ENCODE data around the gene C1orf210. TPM values are rescaled to one million over a fixed set of nuclear protein-coding genes. Genes with fewer than 3 reads are reported as not detected.

Gene C1orf210
- total and polyA plus RNA-seq, 2 donors, result 0.66 to 3.1 TPM

DNA sequence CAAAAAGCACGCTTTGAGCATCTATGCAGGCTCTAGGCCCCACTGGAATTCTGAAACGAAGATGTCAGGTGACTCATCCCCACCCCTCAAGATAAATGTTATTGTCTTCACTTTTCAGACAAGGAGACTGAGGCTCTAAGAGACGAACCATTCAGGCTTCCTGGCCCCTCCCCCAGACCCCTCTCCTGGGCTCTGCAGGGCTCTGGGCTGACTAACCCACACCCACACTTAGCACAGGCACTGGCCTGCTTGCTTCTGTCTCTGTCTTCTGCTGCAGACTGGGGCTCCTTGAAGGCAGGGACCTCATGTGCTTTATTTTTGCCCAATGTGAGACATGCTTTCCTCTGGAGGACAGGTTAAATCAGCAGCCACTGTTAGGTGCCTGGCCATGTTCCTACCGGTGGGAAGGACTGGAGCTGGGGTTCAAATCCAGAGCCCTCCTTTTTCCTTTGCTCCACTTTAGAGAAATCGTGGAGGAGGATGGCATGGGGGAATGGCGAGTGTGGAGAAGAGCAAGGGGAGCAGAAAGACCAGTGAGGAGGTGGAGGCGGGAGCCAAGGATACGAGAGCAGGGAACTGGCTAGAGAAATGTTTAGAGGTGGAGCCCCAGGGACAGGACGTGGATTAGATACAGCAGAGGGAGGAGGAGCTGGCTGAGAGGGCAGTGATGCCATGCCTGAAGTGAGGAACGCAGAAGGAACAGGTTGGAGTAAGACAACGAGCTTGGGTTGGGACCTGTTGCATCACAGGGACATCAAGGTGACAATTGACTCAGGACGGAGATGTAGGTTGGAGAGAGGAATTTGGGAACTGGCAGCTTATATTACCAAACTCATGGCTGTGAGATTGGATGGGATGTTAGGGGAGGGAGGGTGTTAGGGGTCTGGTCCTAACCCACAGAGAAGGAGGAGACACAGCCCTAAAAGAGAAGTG lies 13.9 kb downstream of the C1orf210 start:
- H3K4me3 ChIP-seq (ENCODE audit: low read length in 2 of 2), result no peak overlapping the region
- H3K27me3 ChIP-seq (ENCODE audit: control insufficient read depth in 2 of 2, insufficient read depth in 1 of 2, low read length in 1 of 2), result peaks cover 0 to 7% of the 10 kb centered on the region in 2 donors
- WGBS, result 88% methylated on average over 12 of the region's 12 CpGs
- H3K27ac ChIP-seq (ENCODE audit: low read depth in 1 of 2, low read length in 1 of 2), result no peak overlapping the region
- H3K4me1 ChIP-seq (ENCODE audit: control insufficient read depth in 2 of 2, insufficient read depth in 2 of 2, low read length in 2 of 2), result peaks cover 3 to 24% of the 10 kb centered on the region in 2 donors
- DNase-seq (ENCODE audit: low read depth in 6 of 9, low spot score in 9 of 9), result peak in 1 of 9 donors; percentile 12
- H3K36me3 ChIP-seq (ENCODE audit: control insufficient read depth in 2 of 2, insufficient read depth in 2 of 2, low read length in 1 of 2), result no peaks in the 10 kb centered on the region
- H3K9me3 ChIP-seq (ENCODE audit: control insufficient read depth in 2 of 2, insufficient read depth in 1 of 2, low read length in 1 of 2), result peaks cover 0 to 10% of the 10 kb centered on the region in 2 donors

DNA sequence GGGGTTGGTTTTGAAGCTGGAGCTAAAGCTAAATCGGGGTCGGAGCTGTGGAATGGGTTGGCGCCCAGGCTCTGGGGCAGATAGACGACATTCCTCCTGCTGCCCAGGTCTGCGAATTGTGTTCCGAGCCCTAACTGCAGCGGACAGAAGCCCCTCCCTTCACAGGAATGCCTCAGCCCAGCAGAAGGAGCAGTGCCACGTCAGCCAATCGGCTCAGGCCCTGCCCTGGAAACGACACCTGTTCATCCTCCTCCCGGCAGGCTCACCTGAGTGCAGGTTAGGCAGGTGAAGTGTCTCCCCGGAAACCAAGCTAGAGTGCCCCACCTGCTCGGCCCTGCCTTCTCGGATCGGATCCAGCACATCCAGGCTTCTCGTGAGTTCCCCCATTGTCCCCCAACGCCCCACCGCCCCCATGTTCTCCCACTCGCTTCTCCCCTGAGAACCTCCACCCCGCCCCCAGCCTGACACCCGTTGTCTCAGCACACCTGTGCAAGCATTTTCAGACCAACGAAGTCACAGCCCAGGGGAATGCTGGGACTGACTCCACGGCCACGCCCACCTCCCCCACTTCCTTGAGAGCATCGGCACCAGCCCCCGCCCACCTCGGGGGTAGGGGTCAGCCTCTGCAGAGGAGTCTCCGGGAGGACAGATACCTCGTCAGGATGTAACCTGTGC lies 14.8 kb downstream of the C1orf210 start:
- WGBS, result 11% methylated on average over 29 of the region's 29 CpGs
- H3K27me3 ChIP-seq (ENCODE audit: control insufficient read depth in 2 of 2, insufficient read depth in 1 of 2, low read length in 1 of 2), result peaks cover 0 to 7% of the 10 kb centered on the region in 2 donors
- H3K4me3 ChIP-seq (ENCODE audit: low read length in 2 of 2), result peak overlapping the region in 1 of 2 donors; percentile 20
- H3K36me3 ChIP-seq (ENCODE audit: control insufficient read depth in 2 of 2, insufficient read depth in 2 of 2, low read length in 1 of 2), result no peaks in the 10 kb centered on the region
- no peak overlapping the region for H3K27ac ChIP-seq (ENCODE audit: low read depth in 1 of 2, low read length in 1 of 2)
- peaks cover 0 to 10% of the 10 kb centered on the region in 2 donors for H3K9me3 ChIP-seq (ENCODE audit: control insufficient read depth in 2 of 2, insufficient read depth in 1 of 2, low read length in 1 of 2)
- DNase-seq (ENCODE audit: low read depth in 6 of 9, low spot score in 9 of 9), result peak in 5 of 9 donors; percentile 22 to 67 (median 49)
- H3K4me1 ChIP-seq (ENCODE audit: control insufficient read depth in 2 of 2, insufficient read depth in 2 of 2, low read length in 2 of 2), result peaks cover 3 to 17% of the 10 kb centered on the region in 2 donors

DNA sequence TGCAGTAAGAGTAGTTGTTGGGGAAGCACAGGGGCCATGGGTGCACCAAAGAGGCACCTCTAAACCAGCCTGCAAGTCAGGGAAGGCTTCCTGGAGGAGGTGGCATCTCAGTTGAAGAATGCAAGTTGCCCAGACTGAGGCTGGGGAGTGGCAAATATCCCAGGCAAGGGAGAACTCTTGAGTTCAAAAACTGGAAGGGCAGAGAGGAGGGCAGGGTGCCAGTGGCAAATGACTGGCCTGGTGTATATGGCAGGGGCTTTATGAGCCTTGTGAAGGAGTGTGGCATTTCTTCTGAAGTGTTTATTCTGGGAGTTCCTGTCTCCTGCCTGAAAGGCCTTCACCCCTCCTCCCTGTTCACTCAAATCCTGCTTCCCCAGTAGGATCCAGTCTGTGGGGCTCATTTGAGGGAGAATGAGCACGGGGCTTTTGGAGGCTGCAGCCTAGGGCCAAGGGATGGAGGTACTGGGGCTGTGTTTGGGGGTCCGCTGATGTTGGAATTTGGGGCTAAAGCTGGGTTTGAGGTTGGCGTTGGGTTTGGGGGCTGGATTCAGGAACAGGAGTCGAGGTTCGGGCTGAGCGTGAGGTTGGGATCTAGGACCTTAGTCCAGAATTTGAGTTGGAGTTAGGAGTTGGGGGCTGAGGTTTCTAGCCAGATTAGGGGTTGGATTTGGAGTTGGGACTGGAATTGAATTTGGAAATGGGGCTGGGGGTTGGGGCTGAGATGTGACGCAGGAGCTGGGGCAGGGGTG lies 15.6 kb downstream of the C1orf210 start, which contains the start of gene TMEM125:
Gene TMEM125, plus strand, starts transcription at position 357 of the 749 bp plus-strand sequence. CDS start 2,740 bp downstream, outside the sequence.
- Histone ChIP-seq H3K4me1 (ENCODE audit: control insufficient read depth in 2 of 2, insufficient read depth in 2 of 2, low read length in 2 of 2) (peaks cover 3 to 14% of the 10 kb centered on the region in 2 donors), H3K4me3 (ENCODE audit: low read length in 2 of 2) (peak within 1 kb of the TSS in 1 of 2 donors; percentile 20), H3K27ac (ENCODE audit: low read depth in 1 of 2, low read length in 1 of 2) (no peak within 1 kb of the TSS), H3K9me3 (ENCODE audit: control insufficient read depth in 2 of 2, insufficient read depth in 1 of 2, low read length in 1 of 2) (peaks cover 0 to 9% of the 10 kb centered on the region in 2 donors), H3K27me3 (ENCODE audit: control insufficient read depth in 2 of 2, insufficient read depth in 1 of 2, low read length in 1 of 2) (peaks cover 0 to 7% of the 10 kb centered on the region in 2 donors), H3K36me3 (ENCODE audit: control insufficient read depth in 2 of 2, insufficient read depth in 2 of 2, low read length in 1 of 2) (no peaks in the 10 kb centered on the region)
- DNase-seq (ENCODE audit: low read depth in 6 of 9, low spot score in 9 of 9), result no peak
- 94% methylated on average over 7 of the region's 7 CpGs for WGBS

DNA sequence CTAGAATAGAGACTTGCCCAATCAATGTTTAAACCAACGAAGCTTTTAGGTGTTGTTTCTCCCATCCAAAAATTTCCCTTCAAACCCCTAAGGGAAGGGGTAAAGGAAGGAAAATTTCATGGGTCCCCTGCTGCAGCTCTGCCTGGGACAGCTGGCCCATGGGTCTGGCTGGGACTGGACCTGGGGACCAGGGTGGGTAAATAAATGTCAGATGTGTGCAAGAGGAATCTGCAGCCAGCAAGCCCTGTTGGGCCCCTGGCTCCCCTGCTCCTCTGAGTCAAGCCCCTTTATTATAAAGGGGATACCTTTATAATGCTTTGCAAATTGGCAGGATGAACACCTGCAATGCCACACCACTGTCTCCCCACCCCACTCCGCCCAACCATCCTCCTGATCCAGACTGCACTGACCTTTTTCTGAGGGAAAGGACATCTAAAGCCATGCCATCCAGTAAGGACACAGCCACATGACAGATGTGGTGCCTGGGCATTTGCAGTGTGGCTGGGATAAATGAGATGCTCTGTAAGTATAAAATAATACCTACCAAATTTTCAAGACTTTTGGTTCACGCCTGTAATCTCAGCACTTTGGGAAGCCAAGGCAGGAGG lies 17.5 kb downstream of the C1orf210 start:
- no peak overlapping the region for H3K4me3 ChIP-seq (ENCODE audit: low read length in 2 of 2)
- no peaks in the 10 kb centered on the region for H3K36me3 ChIP-seq (ENCODE audit: control insufficient read depth in 2 of 2, insufficient read depth in 2 of 2, low read length in 1 of 2)
- H3K4me1 ChIP-seq (ENCODE audit: control insufficient read depth in 2 of 2, insufficient read depth in 2 of 2, low read length in 2 of 2), result peaks cover 3 to 5% of the 10 kb centered on the region in 2 donors
- 94% methylated on average over 3 of the region's 3 CpGs for WGBS
- no peak overlapping the region for H3K27ac ChIP-seq (ENCODE audit: low read depth in 1 of 2, low read length in 1 of 2)
- DNase-seq (ENCODE audit: low read depth in 6 of 9, low spot score in 9 of 9), result no peak
- peaks cover 0 to 7% of the 10 kb centered on the region in 2 donors for H3K27me3 ChIP-seq (ENCODE audit: control insufficient read depth in 2 of 2, insufficient read depth in 1 of 2, low read length in 1 of 2)
- no peaks in the 10 kb centered on the region for H3K9me3 ChIP-seq (ENCODE audit: control insufficient read depth in 2 of 2, insufficient read depth in 1 of 2, low read length in 1 of 2)

DNA sequence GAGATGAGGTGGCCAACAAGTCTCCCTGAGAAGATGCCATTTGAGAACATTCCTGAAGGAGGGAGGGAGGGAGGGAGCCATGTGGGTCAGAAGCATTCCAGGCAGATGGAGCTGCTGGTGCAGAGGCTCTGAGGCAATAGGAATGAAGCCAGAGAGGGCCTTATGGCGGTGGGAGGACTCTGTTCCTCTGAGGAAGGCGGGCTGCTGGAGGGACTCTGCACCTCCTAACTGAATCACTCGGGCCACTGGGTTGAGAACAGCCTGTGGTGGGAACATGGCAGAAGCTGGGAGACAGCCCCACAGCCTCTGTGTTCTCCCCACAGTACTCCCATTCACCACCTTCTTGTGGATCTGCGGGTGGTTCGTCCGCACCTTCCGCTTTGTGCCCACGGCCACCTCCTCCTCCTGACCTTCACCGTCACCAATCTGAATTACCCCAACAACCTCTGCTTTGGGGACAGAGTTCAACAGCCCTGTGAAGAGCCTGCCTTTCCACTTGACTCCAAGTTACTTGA lies 18.0 kb downstream of the C1orf210 start:
- H3K4me3 ChIP-seq (ENCODE audit: low read length in 2 of 2), result no peak overlapping the region
- H3K36me3 ChIP-seq (ENCODE audit: control insufficient read depth in 2 of 2, insufficient read depth in 2 of 2, low read length in 1 of 2), result no peaks in the 10 kb centered on the region
- H3K27ac ChIP-seq (ENCODE audit: low read depth in 1 of 2, low read length in 1 of 2), result no peak overlapping the region
- DNase-seq (ENCODE audit: low read depth in 6 of 9, low spot score in 9 of 9), result no peak
- 96% methylated on average over 9 of the region's 9 CpGs for WGBS
- H3K4me1 ChIP-seq (ENCODE audit: control insufficient read depth in 2 of 2, insufficient read depth in 2 of 2, low read length in 2 of 2), result peaks cover 3 to 5% of the 10 kb centered on the region in 2 donors
- no peaks in the 10 kb centered on the region for H3K9me3 ChIP-seq (ENCODE audit: control insufficient read depth in 2 of 2, insufficient read depth in 1 of 2, low read length in 1 of 2)
- H3K27me3 ChIP-seq (ENCODE audit: control insufficient read depth in 2 of 2, insufficient read depth in 1 of 2, low read length in 1 of 2), result peaks cover 0 to 7% of the 10 kb centered on the region in 2 donors

DNA sequence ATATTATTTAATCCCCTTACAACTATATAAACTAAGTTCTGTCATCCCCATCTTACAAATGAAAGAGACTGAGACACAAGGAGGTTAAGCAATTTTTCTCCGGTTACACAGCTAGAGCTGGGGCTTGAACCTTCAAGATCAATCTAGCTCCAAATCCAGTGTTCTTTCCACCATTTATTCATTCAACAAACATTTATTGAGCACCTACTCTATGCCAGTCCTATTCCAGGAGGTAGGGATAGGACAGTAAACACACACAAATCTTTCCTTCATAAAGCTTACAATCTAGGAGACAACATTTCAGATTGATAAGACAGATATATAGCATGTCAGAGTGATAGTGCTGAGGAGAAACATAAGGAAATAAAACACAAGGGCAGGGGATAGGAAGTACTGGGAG lies 18.5 kb downstream of the C1orf210 start:
- DNase-seq (ENCODE audit: low read depth in 6 of 9, low spot score in 9 of 9), result no peak
- 96% methylated on average over 1 of the region's 1 CpG for WGBS
- no peak overlapping the region for H3K4me3 ChIP-seq (ENCODE audit: low read length in 2 of 2)

DNA sequence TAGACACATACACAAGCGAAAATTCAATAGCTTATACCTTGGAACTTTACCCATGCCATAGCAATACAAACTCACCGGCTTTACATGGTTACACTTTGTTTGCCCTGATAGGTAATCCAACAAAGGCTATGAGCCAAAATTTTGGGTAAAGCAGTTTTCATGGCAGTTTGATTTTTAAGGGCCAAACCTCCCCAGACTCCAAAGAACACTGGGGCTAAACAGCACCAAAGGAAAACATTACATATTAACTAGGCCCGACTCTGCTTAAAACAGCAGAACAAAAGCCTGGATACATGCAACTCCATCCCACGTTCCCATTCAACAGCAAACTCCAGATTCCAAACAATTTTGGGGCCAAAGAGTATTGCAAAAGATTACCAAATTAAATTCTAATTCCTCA lies 19.9 kb downstream of the C1orf210 start:
- 96% methylated on average over 4 of the region's 4 CpGs for WGBS
- peaks cover 0 to 6% of the 10 kb centered on the region in 2 donors for H3K27me3 ChIP-seq (ENCODE audit: control insufficient read depth in 2 of 2, insufficient read depth in 1 of 2, low read length in 1 of 2)
- no peak overlapping the region for H3K27ac ChIP-seq (ENCODE audit: low read depth in 1 of 2, low read length in 1 of 2)
- H3K36me3 ChIP-seq (ENCODE audit: control insufficient read depth in 2 of 2, insufficient read depth in 2 of 2, low read length in 1 of 2), result no peaks in the 10 kb centered on the region
- H3K4me1 ChIP-seq (ENCODE audit: control insufficient read depth in 2 of 2, insufficient read depth in 2 of 2, low read length in 2 of 2), result peaks cover 0 to 3% of the 10 kb centered on the region in 2 donors
- H3K4me3 ChIP-seq (ENCODE audit: low read length in 2 of 2), result no peak overlapping the region
- H3K9me3 ChIP-seq (ENCODE audit: control insufficient read depth in 2 of 2, insufficient read depth in 1 of 2, low read length in 1 of 2), result no peaks in the 10 kb centered on the region
- no peak for DNase-seq (ENCODE audit: low read depth in 6 of 9, low spot score in 9 of 9)

More for the DNA sequence above, 18.5 kb downstream of the C1orf210 start:
- Histone ChIP-seq H3K9me3 (ENCODE audit: control insufficient read depth in 2 of 2, insufficient read depth in 1 of 2, low read length in 1 of 2) (no peaks in the 10 kb centered on the region), H3K27ac (ENCODE audit: low read depth in 1 of 2, low read length in 1 of 2) (no peak overlapping the region), H3K4me1 (ENCODE audit: control insufficient read depth in 2 of 2, insufficient read depth in 2 of 2, low read length in 2 of 2) (peaks cover 3 to 5% of the 10 kb centered on the region in 2 donors), H3K36me3 (ENCODE audit: control insufficient read depth in 2 of 2, insufficient read depth in 2 of 2, low read length in 1 of 2) (no peaks in the 10 kb centered on the region), H3K27me3 (ENCODE audit: control insufficient read depth in 2 of 2, insufficient read depth in 1 of 2, low read length in 1 of 2) (peaks cover 0 to 7% of the 10 kb centered on the region in 2 donors)

DNA sequence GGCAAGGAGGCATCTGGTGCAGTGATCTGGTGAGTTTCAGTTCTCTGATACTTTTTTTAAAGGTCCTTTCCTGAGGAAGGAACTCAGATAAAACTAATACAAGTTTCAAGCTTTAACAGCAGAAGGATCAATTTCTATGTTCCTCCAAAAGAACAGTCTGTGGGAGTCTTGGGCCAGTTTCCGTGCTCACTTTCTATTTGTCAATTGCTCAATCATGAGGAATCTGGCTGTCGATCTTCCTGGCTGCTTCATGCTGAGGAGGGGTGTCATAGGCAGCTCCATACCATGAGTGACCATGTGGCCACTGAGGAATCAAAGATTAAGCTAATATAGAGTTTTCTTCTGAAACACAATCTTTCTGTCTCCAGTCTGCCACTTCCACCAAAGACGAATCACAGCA lies 27.0 kb downstream of the C1orf210 start:
- H3K36me3 ChIP-seq (ENCODE audit: control insufficient read depth in 2 of 2, insufficient read depth in 2 of 2, low read length in 1 of 2), result no peaks in the 10 kb centered on the region
- WGBS, result 98% methylated on average over 3 of the region's 3 CpGs
- no peaks in the 10 kb centered on the region for H3K27me3 ChIP-seq (ENCODE audit: control insufficient read depth in 2 of 2, insufficient read depth in 1 of 2, low read length in 1 of 2)
- DNase-seq (ENCODE audit: low read depth in 6 of 9, low spot score in 9 of 9), result no peak
- H3K4me1 ChIP-seq (ENCODE audit: control insufficient read depth in 2 of 2, insufficient read depth in 2 of 2, low read length in 2 of 2), result no peaks in the 10 kb centered on the region
- no peak overlapping the region for H3K27ac ChIP-seq (ENCODE audit: low read depth in 1 of 2, low read length in 1 of 2)
- peaks cover 0 to 10% of the 10 kb centered on the region in 2 donors for H3K9me3 ChIP-seq (ENCODE audit: control insufficient read depth in 2 of 2, insufficient read depth in 1 of 2, low read length in 1 of 2)
- H3K4me3 ChIP-seq (ENCODE audit: low read length in 2 of 2), result no peak overlapping the region

Measured in thymus (tissue), 11 donors.